ENCODE results near the gene SUN5.
"Not testable (repeated sequence)": the region's sequence is repeated elsewhere in the genome, so short reads cannot be mapped to it uniquely, and the experiment has no call there.

The SUN5 gene

GRCh38 chr20:32965115-32965514, 39.1 kb downstream of the SUN5 start:
- DNase-seq (ENCODE audit: low spot score): no peak

GRCh38 chr20:32964575-32964974, 39.7 kb downstream of the SUN5 start:
- no peak for DNase-seq (ENCODE audit: low spot score)

- DNase-seq (ENCODE audit: low spot score): no peak
Observed at GRCh38 chr20:32963176-32963575, 41.1 kb downstream of the SUN5 start.

- not testable (repeated sequence) for DNase-seq (ENCODE audit: low spot score)
Observed at GRCh38 chr20:32962646-32963045, 41.6 kb downstream of the SUN5 start.

- no peak for DNase-seq (ENCODE audit: low spot score)
Observed at GRCh38 chr20:32962053-32962452, 42.2 kb downstream of the SUN5 start.

GRCh38 chr20:32960849-32961731, 43.1 kb downstream of the SUN5 start:
- no peak for DNase-seq (ENCODE audit: low spot score)

GRCh38 chr20:32960222-32960518, 44.1 kb downstream of the SUN5 start:
- no peak for DNase-seq (ENCODE audit: low spot score)

GRCh38 chr20:32959351-32960221, 44.6 kb downstream of the SUN5 start:
- no peak for DNase-seq (ENCODE audit: low spot score)

- DNase-seq (ENCODE audit: low spot score): no peak
Observed at GRCh38 chr20:32958574-32958973, 45.7 kb downstream of the SUN5 start.

GRCh38 chr20:32957459-32957858, 46.8 kb downstream of the SUN5 start:
- DNase-seq (ENCODE audit: low spot score): no peak

GRCh38 chr20:32950539-32950938, 53.7 kb downstream of the SUN5 start:
- DNase-seq (ENCODE audit: low spot score): not testable (repeated sequence)

- no peak for DNase-seq (ENCODE audit: low spot score)
Observed at GRCh38 chr20:32946629-32947028, 57.6 kb downstream of the SUN5 start.

GRCh38 chr20:32945710-32946221, 58.5 kb downstream of the SUN5 start:
- DNase-seq (ENCODE audit: low spot score): peak; percentile 56

GRCh38 chr20:32943490-32944052, 60.7 kb downstream of the SUN5 start:
- DNase-seq (ENCODE audit: low spot score): no peak

GRCh38 chr20:32941155-32941885, 62.9 kb downstream of the SUN5 start:
- no peak for DNase-seq (ENCODE audit: low spot score)

- DNase-seq (ENCODE audit: low spot score): no peak
Observed at GRCh38 chr20:32934580-32934979, 69.7 kb downstream of the SUN5 start.
